RWPE2 (cell line): ENCODE data around the gene TRIM68.

Experiments
- ATAC-seq: fragments of 200-7000 bp; cut with Tn5 transposase; 3 replicates; pipeline ENCODE4 v1.9.1; 2021; ENCODE audit warnings: low read depth
- DNase-seq: peaks from one replicate; pipeline ENCODE4 v3.0.0-alpha.2; 2020; ENCODE audit warnings: low spot score
- H3K27ac ChIP-seq: fragments of 450-650 bp; 2 replicates; pipeline ENCODE4 v1.5.1; 2017; ENCODE audit warnings: mild to moderate bottlenecking; ENCODE audit not compliant: poor library complexity, severe bottlenecking
- H3K27me3 ChIP-seq: fragments of 250-450 bp; sonication (Bioruptor Pico); 2 replicates; pipeline ENCODE4 v1.5.1; 2021; ENCODE audit warnings: mild to moderate bottlenecking, moderate library complexity; ENCODE audit not compliant: insufficient read depth, poor library complexity, severe bottlenecking
- H3K36me3 ChIP-seq: fragments of 250-450 bp; sonication (Bioruptor Pico); 2 replicates; pipeline ENCODE4 v1.5.1; 2020; ENCODE audit warnings: low read depth, mild to moderate bottlenecking, moderate library complexity
- H3K4me1 ChIP-seq: fragments of 250-450 bp; sonication (Bioruptor Pico); 2 replicates; pipeline ENCODE4 v1.5.1; 2021; ENCODE audit warnings: mild to moderate bottlenecking, moderate library complexity; ENCODE audit not compliant: insufficient read depth, poor library complexity, severe bottlenecking
- H3K4me3 ChIP-seq: fragments of 250-450 bp; sonication (Bioruptor Pico); 2 replicates; pipeline ENCODE4 v1.5.1; 2021; ENCODE audit warnings: mild to moderate bottlenecking, moderate library complexity; ENCODE audit not compliant: severe bottlenecking
- H3K9me3 ChIP-seq: fragments of 250-450 bp; sonication (Bioruptor Pico); 2 replicates; pipeline ENCODE4 v1.5.1; 2021; ENCODE audit warnings: mild to moderate bottlenecking, moderate library complexity; ENCODE audit not compliant: severe bottlenecking
- CTCF ChIP-seq: fragments of 450-650 bp; IDR thresholded peaks from one replicate; pipeline ENCODE4 v1.5.1; 2017; ENCODE audit warnings: mild to moderate bottlenecking, moderate library complexity; ENCODE audit not compliant: poor library complexity, severe bottlenecking

The TRIM68 gene

GRCh38 chr11:4580124-4580523 is 27.9 kb downstream of the TRIM68 start:
- H3K27me3 ChIP-seq = peaks cover 5% of the 10 kb centered on the region

GRCh38 chr11:4578624-4579023 is 29.4 kb downstream of the TRIM68 start:
- Histone ChIP-seq H3K9me3 (no peaks in the 10 kb centered on the region), H3K36me3 (no peaks in the 10 kb centered on the region), H3K27ac (no peak overlapping the region), H3K4me1 (no peaks in the 10 kb centered on the region), H3K4me3 (no peak overlapping the region), H3K27me3 (peaks cover 4% of the 10 kb centered on the region)
- no peak for DNase-seq
- ATAC-seq = no peak
- no peak for TF ChIP-seq CTCF

More at GRCh38 chr11:4580124-4580523, 27.9 kb downstream of the TRIM68 start:
- no peaks in the 10 kb centered on the region for H3K9me3 ChIP-seq
- no peak overlapping the region for H3K4me3 ChIP-seq
- no peaks in the 10 kb centered on the region for H3K36me3 ChIP-seq
- DNase-seq (no peak), ATAC-seq (no peak)
- H3K4me1 ChIP-seq = no peaks in the 10 kb centered on the region
- TF ChIP-seq CTCF = no peak
- H3K27ac ChIP-seq = no peak overlapping the region

GRCh38 chr11:4577761-4578160 is 30.3 kb downstream of the TRIM68 start:
- H3K27ac ChIP-seq = no peak overlapping the region
- no peak overlapping the region for H3K4me3 ChIP-seq
- TF ChIP-seq CTCF = no peak
- no peak for DNase-seq
- H3K4me1 ChIP-seq = no peaks in the 10 kb centered on the region
- no peak for ATAC-seq
- no peaks in the 10 kb centered on the region for H3K9me3 ChIP-seq
- no peaks in the 10 kb centered on the region for H3K27me3 ChIP-seq
- H3K36me3 ChIP-seq = no peaks in the 10 kb centered on the region

GRCh38 chr11:4576880-4577279 is 31.2 kb downstream of the TRIM68 start:
- TF ChIP-seq CTCF = no peak
- H3K9me3 ChIP-seq = no peaks in the 10 kb centered on the region
- H3K4me3 ChIP-seq = no peak overlapping the region
- no peaks in the 10 kb centered on the region for H3K4me1 ChIP-seq
- DNase-seq (no peak), ATAC-seq (no peak)
- H3K27me3 ChIP-seq = no peaks in the 10 kb centered on the region
- no peak overlapping the region for H3K27ac ChIP-seq
- H3K36me3 ChIP-seq = no peaks in the 10 kb centered on the region

- no peak for ATAC-seq
- H3K4me1 ChIP-seq = no peaks in the 10 kb centered on the region
- no peak overlapping the region for H3K4me3 ChIP-seq
- H3K9me3 ChIP-seq = no peaks in the 10 kb centered on the region
- H3K27ac ChIP-seq = no peak overlapping the region
- no peak for TF ChIP-seq CTCF
- no peaks in the 10 kb centered on the region for H3K36me3 ChIP-seq
- H3K27me3 ChIP-seq = no peaks in the 10 kb centered on the region
- DNase-seq = peak; percentile 63
Observed at GRCh38 chr11:4569075-4569474, 39.0 kb downstream of the TRIM68 start.
